CD4-positive, alpha-beta T cell treated with Interferon alpha-2 for 1 hour (primary cell): ENCODE results near the gene PIK3R3.
A peak's percentile ranks its signal among the peaks of the same experiment; 100 is the strongest.

Experiments used
- DNase-seq, 2 donors: peaks; one replicate each; pipeline ENCODE4 v3.0.0-alpha.2; 2020 to 2022

The PIK3R3 gene

DNA sequence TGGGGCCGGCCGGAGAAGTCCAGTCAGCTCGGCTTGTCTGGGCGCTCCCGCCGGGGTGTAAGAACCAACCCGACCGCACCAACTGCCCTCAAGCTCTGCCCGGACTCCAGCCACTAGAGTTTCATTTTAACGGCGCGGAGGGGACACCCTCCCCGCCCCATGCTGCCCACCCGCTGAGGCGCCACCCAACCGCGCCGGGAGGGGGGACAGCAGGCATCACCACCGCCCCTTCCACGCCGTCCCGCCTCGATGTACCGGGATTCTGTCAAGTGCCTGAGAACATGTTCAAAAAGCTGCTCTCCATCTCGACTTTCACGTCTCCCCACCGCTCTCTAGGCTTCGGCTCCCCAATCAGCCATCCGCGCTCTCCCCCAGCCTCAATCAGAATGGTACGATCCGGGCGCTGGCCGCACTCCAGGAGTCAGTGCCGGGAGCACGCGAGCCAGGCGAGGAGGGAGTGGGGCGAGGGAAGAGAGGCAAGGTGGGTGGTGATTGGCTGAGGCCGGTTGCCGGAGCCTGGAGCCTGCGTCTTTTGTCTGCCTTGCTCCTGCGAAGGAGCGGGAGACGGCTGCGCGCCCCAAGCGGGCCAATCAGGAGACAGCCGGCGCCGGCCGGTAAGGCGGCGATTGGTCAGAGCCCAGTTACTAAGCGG lies at the start of gene PIK3R3:
Gene PIK3R3 (minus strand): TSS at position 101 of the 652 bp plus-strand sequence. CDS start 677 bp downstream, outside the sequence.
- DNase-seq: peak; percentile 92 to 94

DNA sequence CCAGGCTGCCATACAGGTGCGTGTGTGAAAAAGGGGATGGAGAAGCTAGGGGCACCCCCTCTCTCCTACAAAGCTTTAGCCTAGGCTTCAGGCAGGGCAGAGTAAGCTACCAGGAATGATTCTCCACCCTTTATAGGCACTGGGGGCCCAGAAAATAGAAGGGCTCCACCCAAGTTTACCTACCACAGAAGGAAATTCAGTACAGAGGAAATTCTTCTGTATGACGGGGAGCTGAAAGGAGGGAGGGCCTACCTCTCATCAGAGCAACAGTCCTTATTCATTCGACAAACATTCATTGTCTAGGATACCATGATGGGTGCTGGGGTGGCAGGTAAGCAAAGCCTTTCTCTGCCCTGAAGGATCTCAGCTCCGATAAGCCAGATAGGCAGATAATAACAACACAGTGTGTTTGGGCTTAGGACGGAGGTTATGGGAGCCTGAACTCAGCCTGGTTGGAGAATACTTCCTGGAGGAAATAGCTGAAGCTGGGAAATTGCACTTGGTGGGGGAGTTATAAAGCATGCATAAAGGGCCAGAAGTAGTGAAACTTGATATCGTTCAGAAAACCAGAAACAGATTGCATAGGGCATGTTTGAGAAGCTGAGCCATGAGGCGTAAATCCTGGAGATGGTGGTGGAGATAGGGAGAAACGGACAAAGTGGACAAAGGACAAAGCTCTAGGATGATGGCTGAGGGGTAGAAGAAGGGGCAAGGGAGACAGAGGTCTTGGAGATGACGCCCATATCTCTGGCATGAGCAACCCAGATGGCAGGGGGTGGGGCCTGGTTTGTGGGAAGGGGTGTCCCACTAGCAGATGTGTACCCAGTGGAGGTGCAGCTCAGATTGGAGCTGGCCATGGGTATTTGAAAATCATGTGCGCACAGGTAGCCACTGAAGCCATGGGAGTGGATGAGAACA lies 49.2 kb upstream of the PIK3R3 start:
- DNase-seq: no peak

DNA sequence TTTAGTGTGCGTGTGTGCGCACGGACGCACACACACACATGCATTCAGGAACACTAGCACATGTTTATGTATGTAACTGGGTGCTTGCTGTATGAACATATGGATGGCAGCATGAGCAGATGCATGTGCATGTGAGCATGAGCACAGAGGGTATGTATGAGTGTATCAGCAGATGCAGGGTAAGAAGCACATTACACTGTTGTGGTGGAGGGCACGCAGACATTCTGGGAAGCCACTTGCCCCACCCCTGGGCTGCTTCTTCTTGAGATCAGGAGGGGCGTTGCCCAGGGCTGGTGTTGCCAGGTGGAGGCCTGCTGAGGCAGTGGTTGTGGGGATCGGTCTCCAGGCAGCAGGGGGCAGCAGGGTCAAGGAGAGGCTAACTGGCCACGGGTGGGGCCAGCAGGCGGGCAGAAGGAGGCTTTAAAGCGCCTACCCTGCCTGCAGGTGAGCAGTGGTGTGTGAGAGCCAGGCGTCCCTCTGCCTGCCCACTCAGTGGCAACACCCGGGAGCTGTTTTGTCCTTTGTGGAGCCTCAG lies 47.7 kb upstream of the PIK3R3 start:
- no peak for DNase-seq

DNA sequence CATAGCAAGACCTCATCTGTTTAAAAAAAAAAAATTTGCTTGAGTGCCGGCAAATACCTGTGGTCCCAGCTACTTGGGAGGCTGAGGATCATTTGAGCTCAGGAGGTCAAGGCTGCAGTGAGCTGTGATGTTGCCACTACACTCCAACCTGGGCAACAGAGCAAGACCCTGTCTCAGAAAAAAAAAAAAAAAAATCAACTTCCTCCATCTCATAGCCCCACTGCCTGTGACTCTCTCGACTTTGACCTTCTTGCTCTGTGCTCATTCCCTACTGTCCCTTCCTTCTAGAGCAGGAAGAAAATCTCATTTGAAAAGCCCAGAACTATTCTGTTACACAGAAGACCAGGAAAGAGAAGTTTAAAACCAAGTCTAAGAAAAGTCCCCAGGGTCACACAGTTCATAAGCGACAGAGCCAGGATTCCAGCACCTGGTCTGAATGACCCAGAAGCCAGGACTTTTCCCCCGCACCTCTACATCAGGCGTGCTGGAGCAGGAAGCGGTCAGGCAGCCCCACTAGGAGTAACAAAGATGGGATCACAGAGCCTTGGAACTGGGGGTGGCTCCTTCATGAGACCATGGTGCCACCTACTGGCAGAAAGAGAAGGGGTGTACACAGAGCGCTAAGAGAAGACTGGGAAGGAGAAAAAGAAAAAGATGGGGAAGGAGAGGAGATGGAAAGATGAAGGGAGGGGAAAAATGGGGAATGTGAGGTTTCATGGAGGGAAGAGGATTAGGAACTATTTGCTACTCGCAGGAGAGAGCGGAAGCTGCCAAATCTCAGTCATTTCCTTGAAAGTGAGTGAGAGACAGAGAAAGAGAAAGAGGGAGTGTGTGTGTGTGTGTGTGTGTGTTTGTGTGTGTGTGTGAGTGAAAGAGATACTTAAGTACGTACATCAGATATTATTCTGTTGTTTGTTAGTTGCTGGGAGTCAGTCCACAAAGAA lies 47.0 kb upstream of the PIK3R3 start:
- DNase-seq: peak; percentile 61 to 75

DNA sequence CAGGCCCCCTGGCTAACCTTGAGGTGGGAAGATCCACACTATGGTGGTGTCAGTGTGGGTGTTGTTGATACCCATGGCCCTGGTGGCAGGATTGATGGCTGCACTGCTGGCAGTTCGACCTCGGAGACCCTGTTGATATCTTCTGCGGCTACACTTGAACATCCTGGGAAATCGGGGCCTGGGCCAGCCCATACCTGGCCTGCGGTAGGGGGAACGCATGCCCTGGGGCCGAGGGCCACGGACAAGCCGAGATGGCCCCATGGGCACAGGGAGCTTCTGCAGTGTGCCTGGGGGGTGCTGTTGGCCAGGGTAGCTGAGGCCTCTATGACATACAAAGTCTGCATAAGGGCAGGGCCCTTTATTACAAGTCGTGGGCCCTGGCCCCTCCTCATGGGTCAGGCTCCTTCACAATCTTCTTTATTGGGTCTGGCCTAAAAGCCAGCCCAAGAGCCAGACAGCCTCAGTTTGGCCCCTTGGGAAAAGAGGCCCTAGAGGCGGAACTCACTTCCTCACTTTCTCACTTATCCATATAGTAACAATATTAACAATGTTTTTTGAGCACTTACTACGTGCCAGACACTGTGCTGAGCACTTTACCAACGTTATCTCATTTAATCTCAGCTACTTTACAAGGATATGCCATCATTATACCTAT lies 43.9 kb upstream of the PIK3R3 start, which contains the start of gene P3R3URF:
Gene P3R3URF (minus strand): TSS at position 278 of the 655 bp plus-strand sequence. CDS start 17 bp downstream, at position 261.
- no peak for DNase-seq

DNA sequence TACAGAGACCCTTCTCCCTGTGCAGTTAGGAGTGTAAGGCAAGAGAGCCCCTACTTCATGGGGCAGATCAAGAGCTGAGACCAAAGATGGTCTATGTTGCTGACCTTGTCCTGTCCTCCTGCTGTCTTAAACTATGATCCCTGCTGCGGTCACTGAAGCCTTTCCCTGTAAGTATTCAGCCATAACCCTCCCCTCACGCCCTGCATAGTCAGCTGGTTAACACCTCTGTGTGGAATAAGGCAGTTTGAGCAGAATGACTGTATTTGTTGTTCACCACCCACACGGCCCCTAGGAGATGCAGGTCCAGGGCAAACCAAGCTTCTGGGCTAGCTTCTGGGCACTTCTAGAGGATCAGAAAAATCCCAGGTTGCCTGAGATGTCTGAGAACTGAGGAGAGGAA lies 42.8 kb upstream of the PIK3R3 start:
- no peak for DNase-seq

- DNase-seq: no peak
Observed at GRCh38 chr1:46174448-46175231, 42.2 kb upstream of the PIK3R3 start, which contains the start of gene TSPAN1. Gene TSPAN1 (plus strand): TSS chr1:46175087. CDS start chr1:46181108, 6,021 bp downstream.

GRCh38 chr1:46173361-46173856 lies 41.0 kb upstream of the PIK3R3 start:
- DNase-seq: no peak

- DNase-seq: no peak
Observed at GRCh38 chr1:46172321-46172720, 39.9 kb upstream of the PIK3R3 start.

DNA sequence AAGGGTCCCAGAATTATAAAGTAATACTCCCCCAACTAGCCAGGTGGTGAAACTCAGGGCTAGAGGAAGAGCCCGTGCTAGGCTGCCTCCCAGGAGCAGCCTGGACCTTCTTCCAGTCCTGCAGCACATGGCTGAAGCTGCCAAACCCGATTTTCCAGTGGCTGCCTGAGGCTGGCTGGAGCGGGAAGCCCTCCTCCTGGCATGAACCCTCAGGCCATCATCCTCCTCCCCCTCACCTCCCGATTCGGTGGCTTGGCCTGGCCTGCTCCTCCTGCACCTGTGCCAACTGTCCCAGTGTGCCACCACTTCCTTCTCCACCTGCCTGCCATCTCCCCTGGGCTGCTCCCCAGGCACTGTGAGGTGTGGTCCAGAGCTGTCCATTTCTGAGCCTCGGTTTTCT lies 39.4 kb upstream of the PIK3R3 start:
- no peak for DNase-seq

- DNase-seq: no peak
Observed at GRCh38 chr1:46171351-46171750, 38.9 kb upstream of the PIK3R3 start.

DNA sequence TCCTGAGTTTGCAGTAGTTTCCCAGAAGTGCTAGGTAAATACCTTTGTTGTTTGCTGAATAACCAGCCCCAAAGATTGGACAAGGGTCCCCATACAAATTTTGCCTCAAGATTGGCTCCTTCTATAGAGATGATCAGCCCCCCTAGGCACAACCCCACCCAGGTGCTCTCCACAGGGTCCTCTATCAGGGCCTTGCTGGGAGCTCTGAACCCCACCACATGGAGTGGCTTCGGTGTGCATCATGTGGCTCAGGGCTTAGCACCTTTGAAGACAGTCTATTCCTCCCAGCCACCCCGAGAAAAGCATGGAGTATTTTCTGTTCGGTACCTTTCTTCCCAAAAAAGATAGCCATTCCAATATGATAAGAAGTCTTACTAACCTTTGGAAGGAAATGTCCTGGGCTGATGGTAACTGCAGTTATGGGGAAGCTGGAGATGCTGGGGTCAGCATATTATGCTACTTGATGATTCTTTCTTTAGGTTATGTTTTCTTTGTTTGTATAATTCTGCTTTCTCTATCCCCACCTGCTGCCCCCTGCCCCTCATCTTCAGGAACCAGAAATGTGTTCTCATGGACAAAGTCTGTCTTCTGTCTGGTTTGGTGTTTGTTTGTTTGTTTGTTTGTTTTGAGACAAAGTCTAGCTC lies 37.5 kb upstream of the PIK3R3 start:
- DNase-seq: no peak

GRCh38 chr1:46168477-46168876 lies 36.0 kb upstream of the PIK3R3 start:
- no peak for DNase-seq

DNA sequence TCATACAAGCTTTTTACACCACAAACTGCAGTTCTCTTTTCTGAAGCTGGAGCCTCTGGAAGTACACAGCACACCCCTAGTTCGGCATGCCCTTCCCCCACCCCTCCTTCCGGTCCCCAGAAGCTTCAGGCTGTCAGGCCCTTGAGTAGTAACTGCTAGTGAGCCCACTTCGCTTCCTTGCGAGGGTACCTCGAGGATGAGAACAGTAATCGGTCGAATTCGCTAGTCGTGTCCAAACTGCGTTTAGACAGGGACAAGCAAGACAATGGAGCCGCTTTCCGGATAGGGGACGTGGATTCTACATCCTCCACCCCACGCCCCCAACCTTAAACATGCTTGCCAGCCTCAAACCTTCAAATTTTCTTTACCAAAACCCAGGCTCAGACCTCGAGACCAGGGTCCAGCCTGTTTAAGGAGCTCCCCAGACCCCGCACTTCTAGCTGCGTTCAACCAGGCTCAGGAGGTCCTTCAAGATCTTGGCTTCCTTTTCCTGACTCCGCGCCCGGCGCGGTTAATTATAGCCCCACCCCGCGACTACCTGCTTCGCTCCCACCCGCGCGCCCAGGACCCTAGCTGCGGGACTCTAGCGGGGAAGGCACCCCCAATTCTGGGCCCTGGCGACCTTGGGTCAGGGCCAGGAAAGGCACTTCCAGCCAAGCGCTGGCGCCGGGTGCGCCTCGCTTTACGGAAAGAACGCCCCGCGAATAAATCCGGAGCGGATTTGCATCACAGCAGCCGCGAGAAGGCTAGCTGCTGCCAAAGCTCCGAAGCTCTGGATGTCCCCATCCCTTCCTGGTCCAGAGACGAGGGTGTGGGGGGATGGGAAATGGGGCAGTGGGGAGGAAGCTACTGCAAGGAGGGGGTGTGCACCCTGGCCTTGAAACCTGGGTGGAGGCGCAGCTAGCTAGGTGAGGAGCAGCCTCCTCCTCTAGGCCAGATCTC lies 34.4 kb upstream of the PIK3R3 start:
- peak; percentile 23 to 43 for DNase-seq

DNA sequence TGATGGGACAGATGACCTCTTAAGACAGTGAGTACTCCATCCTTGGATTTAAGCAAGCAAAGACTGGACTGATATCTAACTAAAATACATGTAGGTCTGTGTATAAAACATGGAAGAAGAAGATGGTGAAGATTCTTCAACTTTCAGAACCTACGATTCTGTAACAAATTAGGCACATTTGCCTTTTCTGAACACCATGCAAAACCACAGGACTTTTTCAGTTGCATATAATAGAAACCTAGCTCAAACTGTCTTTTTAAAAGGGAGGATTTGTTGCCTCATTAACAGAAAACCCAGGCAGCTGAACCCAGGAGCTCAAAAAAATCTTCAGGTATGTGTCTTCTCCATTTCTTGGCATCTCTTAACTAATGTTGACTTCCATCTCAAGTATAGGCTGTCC lies 27.8 kb upstream of the PIK3R3 start:
- no peak for DNase-seq

DNA sequence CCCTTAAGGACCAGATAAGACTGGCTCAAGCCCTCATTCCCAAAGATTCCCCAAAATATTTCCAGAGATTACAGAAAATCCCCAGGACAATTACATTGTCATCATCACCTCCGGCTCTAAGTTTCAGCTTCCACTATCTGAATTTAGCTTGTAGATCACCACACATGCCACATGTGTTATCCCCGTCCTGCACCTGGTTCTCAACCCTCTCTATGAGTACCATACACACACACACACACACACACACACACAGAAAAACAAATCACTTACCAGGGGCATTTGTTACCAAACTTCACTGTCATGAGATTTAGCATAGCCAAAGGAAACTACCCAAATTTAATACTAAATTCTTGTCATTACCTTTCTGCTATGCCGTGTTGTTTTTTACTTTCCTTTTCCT lies 27.1 kb upstream of the PIK3R3 start:
- no peak for DNase-seq

DNA sequence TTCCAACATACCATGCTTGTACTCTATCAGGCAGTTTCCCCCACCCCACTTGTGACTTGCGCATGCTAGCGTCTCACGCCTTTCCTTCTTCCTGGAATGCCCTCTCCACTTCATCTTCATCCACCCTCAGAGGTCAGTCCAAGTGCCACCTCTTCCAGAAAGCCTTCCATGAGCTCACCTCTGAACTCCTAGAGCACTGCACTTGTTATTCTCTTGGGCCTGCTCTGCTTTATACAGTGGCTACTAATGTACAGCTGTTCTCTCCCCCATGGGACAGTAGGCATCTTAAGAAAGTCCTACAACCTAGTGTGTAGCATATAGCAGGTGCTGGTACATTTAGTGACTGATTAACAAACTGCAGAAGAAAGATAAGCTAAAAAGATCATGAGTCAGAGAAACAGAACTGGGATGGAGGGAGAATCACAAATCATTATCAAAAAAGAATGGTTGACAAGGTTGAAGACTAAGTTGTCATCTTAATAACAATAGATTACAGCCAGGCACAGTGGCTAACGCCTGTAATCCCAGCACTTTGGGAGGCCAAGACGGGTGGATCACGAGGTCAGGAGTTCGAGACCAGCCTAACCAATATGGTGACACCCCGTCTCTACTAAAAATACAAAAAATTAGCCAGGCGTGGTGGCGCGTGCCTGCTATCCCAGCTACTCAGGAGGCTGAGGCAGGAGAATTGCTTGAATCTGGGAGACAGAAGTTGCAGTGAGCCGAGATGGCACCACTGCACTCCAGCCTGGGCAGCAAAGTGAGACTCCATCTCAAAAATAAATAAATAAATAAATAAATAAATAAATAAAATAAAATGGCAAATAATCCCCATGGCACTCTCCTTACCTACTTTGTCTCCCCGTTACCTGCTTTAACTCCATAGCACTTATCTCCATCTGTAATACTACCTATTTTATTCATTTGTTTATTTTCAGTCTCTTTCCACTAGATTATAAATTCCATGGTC lies 26.2 kb upstream of the PIK3R3 start:
- DNase-seq: no peak

GRCh38 chr1:46157916-46158311 lies 25.5 kb upstream of the PIK3R3 start:
- DNase-seq: no peak
